ENCODE data around the gene PYROXD2. TPM values are rescaled to one million over a fixed set of nuclear protein-coding genes. Genes with fewer than 3 reads are reported as not detected.
"Not testable (repeated sequence)": the region's sequence is repeated elsewhere in the genome, so short reads cannot be mapped to it uniquely, and the experiment has no call there.

The PYROXD2 gene
- total RNA-seq, 1 donor from 2014 or later, result 2.9 TPM

GRCh38 chr10:98389398-98389797, 25.6 kb downstream of the PYROXD2 start:
- intact Hi-C loops (cut with micrococcal nuclease), result no loop called here

GRCh38 chr10:98388101-98388655, 26.8 kb downstream of the PYROXD2 start:
- H3K4me3 Mint-ChIP-seq, result no peak overlapping the region
- no peaks in the 10 kb centered on the region for H3K27me3 Mint-ChIP-seq (ENCODE audit: insufficient read depth)
- H3K36me3 Mint-ChIP-seq (ENCODE audit: low read depth), result no peaks in the 10 kb centered on the region
- intact Hi-C loops (cut with micrococcal nuclease), result no loop called here
- H3K4me1 Mint-ChIP-seq (ENCODE audit: low read depth), result peaks cover 9% of the 10 kb centered on the region
- DNase-seq (ENCODE audit: low spot score), result no peak
- no peaks in the 10 kb centered on the region for H3K9me3 Mint-ChIP-seq
- H3K27ac Mint-ChIP-seq, result no peak overlapping the region

More at GRCh38 chr10:98389398-98389797, 25.6 kb downstream of the PYROXD2 start:
- peaks cover 9% of the 10 kb centered on the region for H3K4me1 Mint-ChIP-seq (ENCODE audit: low read depth)
- no peaks in the 10 kb centered on the region for H3K9me3 Mint-ChIP-seq
- H3K27me3 Mint-ChIP-seq (ENCODE audit: insufficient read depth), result no peaks in the 10 kb centered on the region
- H3K36me3 Mint-ChIP-seq (ENCODE audit: low read depth), result no peaks in the 10 kb centered on the region
- H3K4me3 Mint-ChIP-seq, result no peak overlapping the region
- no peak for DNase-seq (ENCODE audit: low spot score)
- H3K27ac Mint-ChIP-seq, result no peak overlapping the region

DNA sequence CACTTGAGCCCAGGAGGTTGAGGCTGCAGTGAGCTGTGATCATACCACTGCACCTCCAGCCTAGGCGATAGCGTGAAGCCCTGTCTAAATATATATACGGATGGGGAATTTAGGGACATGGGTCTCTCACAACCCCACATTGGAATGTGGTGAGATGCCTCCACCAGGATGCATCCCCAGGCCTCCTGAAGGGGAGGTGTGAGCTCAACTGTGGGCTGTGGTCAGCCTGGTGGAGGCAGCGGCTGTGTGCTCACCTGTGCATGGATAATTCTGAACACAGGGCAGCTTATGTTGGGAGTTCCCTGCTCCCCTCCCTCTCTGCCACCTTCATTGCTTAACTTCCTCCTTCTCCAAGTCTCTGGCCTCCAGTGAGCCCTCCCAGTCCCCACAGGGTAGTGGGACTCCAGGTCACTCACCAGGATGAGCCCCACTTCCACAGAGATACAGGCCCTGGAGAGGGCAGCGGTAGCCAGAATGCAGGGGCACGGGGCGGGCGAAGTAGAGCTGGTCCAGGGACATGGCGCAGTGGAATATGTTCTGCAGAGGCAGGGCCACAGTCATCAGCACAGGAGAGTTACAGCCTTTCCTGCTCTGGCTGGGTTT, 30.4 kb downstream of the PYROXD2 start:
- intact Hi-C loops (cut with micrococcal nuclease), result no loop called here
- no peaks in the 10 kb centered on the region for H3K27me3 Mint-ChIP-seq (ENCODE audit: insufficient read depth)

DNA sequence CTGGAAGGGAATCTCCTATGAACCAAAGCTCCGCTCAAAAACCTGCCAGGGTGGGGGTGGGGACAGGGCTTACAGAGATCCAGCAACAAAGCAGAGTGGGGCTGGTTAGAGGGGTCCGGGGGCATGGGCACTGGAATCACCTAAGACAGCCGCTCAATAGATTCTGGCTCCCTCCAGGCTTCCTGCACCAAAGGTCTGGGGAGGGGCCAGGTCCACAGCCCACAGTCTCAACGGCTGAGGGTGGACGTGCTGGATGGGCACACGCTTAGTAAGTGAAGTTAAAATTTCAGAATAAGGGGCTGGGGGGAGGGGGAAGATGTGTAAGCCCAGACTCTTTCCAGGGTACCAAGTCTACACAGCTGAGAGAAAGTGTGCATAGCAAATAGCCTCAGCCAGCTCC, 31.1 kb downstream of the PYROXD2 start:
- Mint-ChIP-seq H3K4me1 (ENCODE audit: low read depth) (no peaks in the 10 kb centered on the region), H3K36me3 (ENCODE audit: low read depth) (no peaks in the 10 kb centered on the region), H3K9me3 (no peaks in the 10 kb centered on the region), H3K27ac (no peak overlapping the region), H3K27me3 (ENCODE audit: insufficient read depth) (no peaks in the 10 kb centered on the region), H3K4me3 (no peak overlapping the region)
- no peak for DNase-seq (ENCODE audit: low spot score)
- intact Hi-C loops (cut with micrococcal nuclease), result no loop called here

More for the DNA sequence above, 30.4 kb downstream of the PYROXD2 start:
- no peaks in the 10 kb centered on the region for H3K36me3 Mint-ChIP-seq (ENCODE audit: low read depth)
- DNase-seq (ENCODE audit: low spot score), result no peak
- H3K4me1 Mint-ChIP-seq (ENCODE audit: low read depth), result no peaks in the 10 kb centered on the region
- H3K9me3 Mint-ChIP-seq, result no peaks in the 10 kb centered on the region
- no peak overlapping the region for H3K4me3 Mint-ChIP-seq
- no peak overlapping the region for H3K27ac Mint-ChIP-seq

GRCh38 chr10:98383134-98383667, 31.8 kb downstream of the PYROXD2 start:
- H3K9me3 Mint-ChIP-seq; H3K27me3 Mint-ChIP-seq (ENCODE audit: insufficient read depth); H3K4me3 Mint-ChIP-seq; intact Hi-C loops (cut with micrococcal nuclease); H3K4me1 Mint-ChIP-seq (ENCODE audit: low read depth); DNase-seq (ENCODE audit: low spot score); H3K27ac Mint-ChIP-seq; H3K36me3 Mint-ChIP-seq (ENCODE audit: low read depth): not testable (repeated sequence)

DNA sequence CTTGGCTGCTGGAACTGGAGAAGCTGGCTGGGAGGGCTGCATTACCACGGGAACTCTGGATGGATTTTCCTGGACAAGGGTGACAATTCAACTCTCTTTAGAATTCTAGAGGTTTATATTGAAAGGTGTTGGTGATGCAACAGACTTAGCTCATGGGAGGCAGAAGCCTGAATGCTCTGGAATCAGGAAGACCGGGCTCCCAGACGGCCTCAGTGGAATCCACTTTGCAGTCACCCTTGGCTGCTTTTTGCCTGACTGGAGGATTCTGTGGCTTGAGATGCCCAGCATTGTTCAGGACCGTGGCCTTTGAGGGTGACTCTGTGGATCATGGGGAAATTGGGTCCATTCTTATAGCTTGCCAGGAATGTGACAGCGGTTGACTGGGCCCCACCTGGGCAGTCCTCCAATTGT, 32.3 kb downstream of the PYROXD2 start:
- Mint-ChIP-seq H3K9me3 (peaks cover 3% of the 10 kb centered on the region), H3K4me1 (ENCODE audit: low read depth) (no peaks in the 10 kb centered on the region), H3K4me3 (no peak overlapping the region), H3K36me3 (ENCODE audit: low read depth) (no peaks in the 10 kb centered on the region), H3K27ac (no peak overlapping the region), H3K27me3 (ENCODE audit: insufficient read depth) (no peaks in the 10 kb centered on the region)
- DNase-seq (ENCODE audit: low spot score), result no peak
- intact Hi-C loops (cut with micrococcal nuclease), result no loop called here

DNA sequence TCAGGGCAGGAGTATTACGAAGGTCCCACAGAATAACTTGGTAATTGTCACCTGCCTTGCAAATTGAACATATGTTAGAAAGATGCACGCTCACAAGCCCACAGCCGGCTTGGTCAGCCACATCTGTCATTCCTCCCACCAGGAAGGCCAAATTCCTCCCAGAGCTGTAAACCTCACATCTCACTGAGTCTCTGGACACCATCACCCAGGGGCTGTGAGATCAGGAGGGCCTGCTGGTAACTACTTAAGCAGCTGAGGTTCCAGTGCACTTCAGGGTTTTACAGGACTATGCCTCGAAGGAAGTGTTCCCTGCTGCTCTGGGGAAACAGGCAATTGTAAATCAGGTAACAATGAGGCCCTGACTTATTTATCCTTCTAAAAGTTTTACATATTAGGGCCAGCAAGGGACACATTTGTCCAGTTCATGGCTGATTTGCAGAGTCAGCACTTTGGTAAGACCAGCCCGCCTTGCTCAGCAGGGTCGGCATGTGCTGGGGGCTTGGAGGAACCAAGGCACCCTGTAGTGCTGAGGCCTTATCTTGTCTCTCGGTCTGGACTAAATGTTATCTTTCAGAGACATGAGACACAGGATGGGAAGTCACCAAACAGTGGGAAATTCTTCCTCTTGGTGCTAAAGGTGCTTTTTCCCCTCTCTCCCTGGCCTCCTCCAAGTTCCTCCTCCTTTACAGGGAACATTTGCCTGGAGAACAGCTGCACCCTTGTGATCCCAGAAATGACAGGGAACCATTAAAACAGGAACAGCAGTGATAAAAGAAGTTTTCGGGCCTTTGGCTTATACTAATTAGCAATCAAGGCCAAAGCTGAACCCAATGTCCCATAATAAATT, 34.3 kb downstream of the PYROXD2 start:
- Mint-ChIP-seq H3K27me3 (ENCODE audit: insufficient read depth) (peaks cover 1% of the 10 kb centered on the region), H3K27ac (no peak overlapping the region), H3K4me3 (no peak overlapping the region), H3K9me3 (peaks cover 4% of the 10 kb centered on the region), H3K36me3 (ENCODE audit: low read depth) (no peaks in the 10 kb centered on the region), H3K4me1 (ENCODE audit: low read depth) (no peaks in the 10 kb centered on the region)
- DNase-seq (ENCODE audit: low spot score), result no peak
- intact Hi-C loops (cut with micrococcal nuclease), result no loop called here

DNA sequence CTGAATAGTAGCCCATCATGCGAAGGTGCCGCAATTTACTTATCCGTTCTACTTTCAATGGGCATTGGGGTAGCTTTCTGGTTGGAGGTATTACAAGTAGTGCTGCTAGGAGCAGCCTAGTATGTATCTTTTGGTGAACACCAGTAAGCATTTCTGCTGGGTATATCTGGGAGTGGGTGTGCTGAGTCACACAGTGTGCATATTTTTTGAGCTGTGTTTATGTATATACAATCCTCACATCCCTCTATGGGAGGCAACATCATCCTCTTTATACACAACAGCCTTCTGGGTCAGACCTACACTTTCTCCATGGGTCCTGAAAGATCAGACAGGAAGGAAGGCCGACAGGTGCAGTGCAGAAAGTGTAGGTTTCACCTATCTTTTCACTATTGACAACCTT, 36.3 kb downstream of the PYROXD2 start:
- no peaks in the 10 kb centered on the region for H3K36me3 Mint-ChIP-seq (ENCODE audit: low read depth)
- no peak overlapping the region for H3K4me3 Mint-ChIP-seq
- peaks cover 6% of the 10 kb centered on the region for H3K27me3 Mint-ChIP-seq (ENCODE audit: insufficient read depth)
- H3K27ac Mint-ChIP-seq, result no peak overlapping the region
- no peak for DNase-seq (ENCODE audit: low spot score)
- peaks cover 4% of the 10 kb centered on the region for H3K9me3 Mint-ChIP-seq
- H3K4me1 Mint-ChIP-seq (ENCODE audit: low read depth), result no peaks in the 10 kb centered on the region
- intact Hi-C loops (cut with micrococcal nuclease), result no loop called here

DNA sequence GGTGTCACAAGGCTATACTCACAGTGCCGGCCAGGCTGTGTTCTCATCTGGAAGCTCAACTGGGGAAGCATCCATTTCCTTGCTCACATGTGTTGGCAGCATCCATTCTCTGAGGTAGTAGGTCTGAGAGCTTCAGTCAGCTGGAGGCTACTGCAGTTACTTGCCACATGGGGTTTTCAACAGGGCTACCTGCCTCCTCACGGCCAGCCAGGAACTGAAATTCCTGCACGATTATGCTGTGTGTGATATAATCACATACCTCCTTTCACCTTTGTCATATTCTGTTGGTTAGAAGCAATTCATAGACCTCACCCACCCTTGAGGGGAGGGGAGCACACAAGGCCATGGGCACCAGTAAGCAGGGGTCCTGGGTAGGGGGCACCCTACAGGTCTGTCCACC, 37.4 kb downstream of the PYROXD2 start:
- Mint-ChIP-seq H3K4me1 (ENCODE audit: low read depth) (no peaks in the 10 kb centered on the region), H3K27me3 (ENCODE audit: insufficient read depth) (peaks cover 6% of the 10 kb centered on the region), H3K36me3 (ENCODE audit: low read depth) (no peaks in the 10 kb centered on the region), H3K9me3 (peaks cover 4% of the 10 kb centered on the region), H3K27ac (no peak overlapping the region), H3K4me3 (no peak overlapping the region)
- intact Hi-C loops (cut with micrococcal nuclease), result no loop called here
- DNase-seq (ENCODE audit: low spot score), result no peak

- Mint-ChIP-seq H3K4me1 (ENCODE audit: low read depth) (no peaks in the 10 kb centered on the region), H3K27me3 (ENCODE audit: insufficient read depth) (peaks cover 6% of the 10 kb centered on the region), H3K9me3 (peaks cover 4% of the 10 kb centered on the region), H3K36me3 (ENCODE audit: low read depth) (no peaks in the 10 kb centered on the region), H3K27ac (no peak overlapping the region), H3K4me3 (no peak overlapping the region)
- intact Hi-C loops (cut with micrococcal nuclease), result no loop called here
- DNase-seq (ENCODE audit: low spot score), result no peak
Measured at GRCh38 chr10:98377001-98377400, 38.0 kb downstream of the PYROXD2 start.

- Mint-ChIP-seq H3K27ac (no peak overlapping the region), H3K36me3 (ENCODE audit: low read depth) (no peaks in the 10 kb centered on the region), H3K27me3 (ENCODE audit: insufficient read depth) (peaks cover 6% of the 10 kb centered on the region), H3K4me1 (ENCODE audit: low read depth) (no peaks in the 10 kb centered on the region), H3K4me3 (no peak overlapping the region), H3K9me3 (peaks cover 4% of the 10 kb centered on the region)
- DNase-seq (ENCODE audit: low spot score), result no peak
- intact Hi-C loops (cut with micrococcal nuclease), result no loop called here
Measured at GRCh38 chr10:98376485-98376884, 38.5 kb downstream of the PYROXD2 start.

DNA sequence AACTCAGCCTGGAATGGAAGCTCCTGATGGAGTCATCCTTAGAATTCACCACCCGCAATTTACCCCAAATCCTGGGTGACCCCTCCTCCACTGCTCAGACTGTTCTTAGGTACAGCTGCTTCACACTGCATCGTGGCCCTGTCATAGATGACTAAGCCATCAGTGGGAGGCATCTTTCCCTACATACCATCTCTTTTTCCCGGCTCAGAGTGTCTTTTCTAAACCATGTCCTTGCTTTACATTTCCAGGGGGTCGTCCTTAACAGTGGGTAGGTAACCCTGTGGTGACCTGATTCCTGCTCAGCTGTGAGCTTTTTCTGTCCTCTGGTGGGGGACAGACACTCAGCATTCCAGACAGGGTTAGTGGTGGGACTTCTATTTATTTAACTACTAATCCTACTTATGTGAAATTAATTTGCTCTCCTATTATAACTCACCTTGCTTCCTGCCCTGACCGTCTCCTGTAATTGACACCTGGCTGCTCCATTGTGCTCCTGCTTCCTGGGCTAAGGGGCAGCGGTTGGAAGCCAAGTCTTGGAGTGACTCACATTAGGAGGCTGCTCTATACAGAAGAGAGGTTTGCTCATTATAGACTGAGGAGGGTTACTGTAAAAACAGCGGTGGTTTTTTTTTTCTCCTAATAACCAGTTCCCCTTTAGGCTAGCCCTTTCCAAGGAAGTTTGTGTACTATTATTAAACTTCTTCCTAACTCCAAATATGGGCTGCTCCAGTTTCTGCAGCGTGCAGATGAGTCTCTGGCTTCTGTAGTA, 40.6 kb downstream of the PYROXD2 start:
- Mint-ChIP-seq H3K27me3 (ENCODE audit: insufficient read depth) (peaks cover 6% of the 10 kb centered on the region), H3K36me3 (ENCODE audit: low read depth) (no peaks in the 10 kb centered on the region), H3K4me3 (no peak overlapping the region), H3K4me1 (ENCODE audit: low read depth) (no peaks in the 10 kb centered on the region), H3K9me3 (peaks cover 4% of the 10 kb centered on the region), H3K27ac (no peak overlapping the region)
- no peak for DNase-seq (ENCODE audit: low spot score)
- intact Hi-C loops (cut with micrococcal nuclease), result no loop called here

All from activated T-helper 1 cell treated with anti-CD3 and anti-CD28 coated beads, Interleukin-12 subunit alpha, Interleukin-12 subunit beta, Interleukin-2, Interleukin-4 antibody, amounts not matched to agents 30 ng/mL and 10 ng/mL and 1 ng/mL, durations not matched to agents 14 hours and 24 hours and 36 hours (primary cell).